Neural crest cell (in vitro differentiated cells): ENCODE data around the gene MAP3K7. TPM values are rescaled to one million over a fixed set of nuclear protein-coding genes. Genes with fewer than 3 reads are reported as not detected.

ENCODE experiments used
- DNase-seq: peaks from one replicate; pipeline ENCODE4 v3.0.0; 2021; ENCODE audit warnings: low read depth, mixed read lengths, low spot score
- H3K27ac Mint-ChIP-seq: one replicate; pipeline ENCODE4 v1.8.0; 2021; ENCODE audit warnings: mild to moderate bottlenecking, mixed read lengths; ENCODE audit not compliant: unreplicated experiment
- H3K27me3 Mint-ChIP-seq: 2 replicates; pipeline ENCODE4 v1.8.0; 2021; ENCODE audit warnings: low read depth, mild to moderate bottlenecking, mixed read lengths
- H3K36me3 Mint-ChIP-seq: 2 replicates; pipeline ENCODE4 v1.8.0; 2021; ENCODE audit warnings: low read depth, mild to moderate bottlenecking, mixed read lengths
- H3K4me1 Mint-ChIP-seq: 2 replicates; pipeline ENCODE4 v1.8.0; 2021; ENCODE audit warnings: mixed read lengths
- H3K4me3 Mint-ChIP-seq: one replicate; pipeline ENCODE4 v1.8.0; 2021; ENCODE audit warnings: mild to moderate bottlenecking, mixed read lengths
- H3K9me3 Mint-ChIP-seq: 2 replicates; pipeline ENCODE4 v1.8.0; 2021; ENCODE audit warnings: mixed read lengths
- long read RNA-seq: library from polyadenylated mRNA; unstranded; transcript quantifications from one replicate; pipeline ENCODE4 v2.0.0, GENCODE V29; 2020
- total RNA-seq: library from RNA; stranded (reverse); gene quantifications from 2 replicates; pipeline ENCODE4 v1.2.1, GENCODE V29; 2021
- TF ChIP-seq, protein P1 (sequence below): fragments of 200-600 bp; sonication (generic); conservative IDR thresholded peaks from 2 replicates; pipeline ENCODE4 v1.5.0; 2021; ENCODE audit warnings: antibody characterized with exemption, mild to moderate bottlenecking

MAP3K7 gene
- 37.9 and 38.8 TPM in 2 replicates for total RNA-seq
- long read RNA-seq, full-length matches to known transcripts, result 192 of 249 reads
- long read RNA-seq, partial matches to known transcripts, result 16 of 249 reads
- long read RNA-seq, other reads (novel, unspliced or antisense), result 41 of 249 reads

DNA sequence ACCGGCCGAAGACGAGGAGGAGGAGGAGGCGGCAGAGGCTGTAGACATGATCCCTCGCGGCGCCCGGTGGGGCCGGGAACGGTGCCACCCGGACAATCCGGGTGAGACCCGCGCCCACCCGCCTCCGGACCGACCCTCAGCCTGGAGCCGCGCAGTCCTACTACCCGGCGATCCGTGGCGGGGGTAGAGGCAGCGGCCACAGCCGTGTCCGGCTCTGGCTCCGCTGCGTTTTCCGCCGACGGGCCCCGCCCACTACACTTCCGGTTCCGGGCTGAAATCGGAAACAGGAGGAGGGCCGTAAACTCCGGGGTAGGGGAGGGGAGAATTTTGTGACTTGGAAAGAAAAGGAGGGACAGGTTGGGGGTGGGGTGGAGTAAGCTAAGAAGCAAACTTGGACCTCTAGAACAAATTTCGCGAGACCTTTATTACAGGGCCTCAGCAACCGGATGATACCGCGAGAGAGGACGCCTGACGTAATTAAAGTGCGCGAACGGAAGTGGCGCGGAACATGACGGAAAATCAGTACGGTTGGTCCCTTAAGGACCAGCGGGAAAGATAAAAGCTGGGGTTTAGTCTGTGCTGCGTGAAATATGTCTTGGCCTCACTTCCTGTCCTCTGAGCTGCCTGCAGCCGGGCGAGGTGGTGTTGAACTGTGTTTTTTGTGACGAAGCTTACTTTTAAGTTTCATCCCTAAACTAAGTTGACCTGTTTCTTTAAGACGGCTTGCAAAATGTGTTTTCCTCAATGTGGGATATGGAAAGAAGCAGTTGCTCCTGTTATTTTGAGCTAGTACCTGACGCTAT lies at the start of gene MAP3K7:
Gene MAP3K7 (minus strand): TSS at position 237 of the 803 bp plus-strand sequence. CDS start 189 bp downstream, at position 48.
- TF ChIP-seq, protein P1, sequence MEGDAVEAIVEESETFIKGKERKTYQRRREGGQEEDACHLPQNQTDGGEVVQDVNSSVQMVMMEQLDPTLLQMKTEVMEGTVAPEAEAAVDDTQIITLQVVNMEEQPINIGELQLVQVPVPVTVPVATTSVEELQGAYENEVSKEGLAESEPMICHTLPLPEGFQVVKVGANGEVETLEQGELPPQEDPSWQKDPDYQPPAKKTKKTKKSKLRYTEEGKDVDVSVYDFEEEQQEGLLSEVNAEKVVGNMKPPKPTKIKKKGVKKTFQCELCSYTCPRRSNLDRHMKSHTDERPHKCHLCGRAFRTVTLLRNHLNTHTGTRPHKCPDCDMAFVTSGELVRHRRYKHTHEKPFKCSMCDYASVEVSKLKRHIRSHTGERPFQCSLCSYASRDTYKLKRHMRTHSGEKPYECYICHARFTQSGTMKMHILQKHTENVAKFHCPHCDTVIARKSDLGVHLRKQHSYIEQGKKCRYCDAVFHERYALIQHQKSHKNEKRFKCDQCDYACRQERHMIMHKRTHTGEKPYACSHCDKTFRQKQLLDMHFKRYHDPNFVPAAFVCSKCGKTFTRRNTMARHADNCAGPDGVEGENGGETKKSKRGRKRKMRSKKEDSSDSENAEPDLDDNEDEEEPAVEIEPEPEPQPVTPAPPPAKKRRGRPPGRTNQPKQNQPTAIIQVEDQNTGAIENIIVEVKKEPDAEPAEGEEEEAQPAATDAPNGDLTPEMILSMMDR, result no peak
- Mint-ChIP-seq H3K36me3 (no peaks in the 10 kb centered on the region), H3K27me3 (peaks cover 35% of the 10 kb centered on the region), H3K4me1 (peaks cover 39% of the 10 kb centered on the region), H3K4me3 (peak within 1 kb of the TSS; percentile 97), H3K27ac (peak within 1 kb of the TSS; percentile 100), H3K9me3 (no peaks in the 10 kb centered on the region)
- DNase-seq, result peak; percentile 87

DNA sequence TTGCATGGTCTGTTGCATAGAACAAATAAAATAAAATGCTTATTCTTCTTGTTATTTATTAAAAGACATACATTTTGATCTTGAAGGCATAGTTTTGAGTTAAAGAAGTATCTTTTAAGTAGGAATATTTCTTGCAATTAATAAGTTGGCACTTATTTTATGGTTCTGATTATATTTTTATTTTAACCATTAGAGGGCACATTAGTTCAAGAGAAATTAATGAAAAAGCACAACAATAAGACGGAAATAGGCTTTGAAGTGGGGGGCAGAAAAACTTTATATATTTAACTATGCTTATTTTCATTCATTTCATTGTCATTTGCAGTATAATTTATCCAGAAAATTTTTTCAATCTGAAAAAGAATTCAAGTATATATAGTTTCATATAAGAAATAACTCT lies 44.2 kb upstream of the MAP3K7 start:
- Mint-ChIP-seq H3K36me3 (no peaks in the 10 kb centered on the region), H3K27me3 (peaks cover 14% of the 10 kb centered on the region), H3K27ac (no peak overlapping the region), H3K9me3 (no peaks in the 10 kb centered on the region), H3K4me3 (no peak overlapping the region), H3K4me1 (no peaks in the 10 kb centered on the region)
- TF ChIP-seq, protein P1, result no peak
- DNase-seq, result no peak

DNA sequence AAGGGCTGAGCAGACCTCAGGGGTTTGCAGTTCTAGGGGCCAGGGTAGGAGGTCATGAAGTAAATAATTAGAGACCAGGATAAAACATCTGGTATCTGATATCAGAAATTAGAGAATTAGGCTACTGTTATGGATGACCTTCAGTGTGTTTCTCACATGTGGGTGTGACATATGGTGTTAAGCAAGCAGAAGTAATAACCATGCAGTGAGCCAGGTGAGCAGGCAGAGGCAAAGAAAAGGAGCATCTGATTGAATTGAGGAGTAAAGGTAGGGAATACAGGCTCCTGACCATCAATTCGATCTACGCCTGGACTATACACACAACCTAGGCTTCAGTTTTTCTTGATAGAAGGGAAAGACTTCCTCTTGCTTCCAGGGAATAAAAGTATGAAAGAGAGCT lies 34.7 kb upstream of the MAP3K7 start:
- Mint-ChIP-seq H3K9me3 (peaks cover 7% of the 10 kb centered on the region), H3K27me3 (peaks cover 51% of the 10 kb centered on the region), H3K4me1 (no peaks in the 10 kb centered on the region), H3K4me3 (no peak overlapping the region), H3K36me3 (peaks cover 2% of the 10 kb centered on the region), H3K27ac (no peak overlapping the region)
- no peak for DNase-seq
- TF ChIP-seq, protein P1, result no peak

DNA sequence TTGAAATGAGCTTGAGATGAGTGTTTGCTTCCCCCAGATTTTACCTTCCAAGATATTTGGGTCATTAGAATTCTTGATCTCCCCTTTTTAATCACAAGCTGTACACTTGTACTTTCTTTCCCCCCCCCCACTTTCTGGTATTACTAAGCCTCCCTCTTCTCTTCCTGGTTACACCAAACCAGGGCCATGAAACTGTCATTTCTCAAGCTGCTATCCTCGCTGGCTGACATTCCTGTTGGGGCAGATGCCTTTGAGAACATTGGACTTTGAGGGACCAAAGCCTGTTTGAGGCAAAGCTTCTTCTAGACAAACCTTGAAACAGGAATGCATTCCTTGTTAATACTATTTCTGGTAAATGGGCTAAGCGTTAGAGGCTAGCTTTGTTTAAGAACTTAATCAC lies 32.3 kb upstream of the MAP3K7 start:
- peaks cover 65% of the 10 kb centered on the region for H3K27me3 Mint-ChIP-seq
- no peak overlapping the region for H3K4me3 Mint-ChIP-seq
- H3K9me3 Mint-ChIP-seq, result peaks cover under 1% of the 10 kb centered on the region
- no peak overlapping the region for H3K27ac Mint-ChIP-seq
- DNase-seq, result no peak
- no peaks in the 10 kb centered on the region for H3K4me1 Mint-ChIP-seq
- TF ChIP-seq, protein P1, result no peak
- peaks cover under 1% of the 10 kb centered on the region for H3K36me3 Mint-ChIP-seq

DNA sequence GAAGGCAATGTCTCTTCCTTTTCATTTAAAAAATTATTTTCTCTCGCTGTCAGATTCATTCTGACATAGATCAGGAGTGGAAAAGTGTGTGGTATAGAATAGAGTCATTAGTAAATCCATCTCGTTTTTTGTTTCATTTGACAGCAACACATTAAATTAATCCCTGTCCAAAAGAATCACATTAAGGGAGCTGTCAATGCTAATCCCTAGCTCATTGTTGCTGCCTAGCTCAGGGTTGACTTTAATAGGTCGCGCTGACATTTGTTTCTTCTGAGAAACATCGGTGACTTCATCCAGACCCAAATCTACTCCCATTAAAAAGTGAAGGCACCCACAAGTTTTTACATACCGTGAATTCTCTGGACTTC lies 25.4 kb upstream of the MAP3K7 start:
- Mint-ChIP-seq H3K4me1 (peaks cover 18% of the 10 kb centered on the region), H3K36me3 (no peaks in the 10 kb centered on the region), H3K27ac (no peak overlapping the region), H3K4me3 (peak overlapping the region; percentile 88), H3K9me3 (no peaks in the 10 kb centered on the region), H3K27me3 (peaks cover 86% of the 10 kb centered on the region)
- TF ChIP-seq, protein P1, result no peak
- DNase-seq, result no peak
